HepG2 (cell line): ENCODE results near the gene MED13L. TPM values are rescaled to one million over a fixed set of nuclear protein-coding genes. Genes with fewer than 3 reads are reported as not detected.

Source experiments
- ESRRA ChIP-seq: sonication (generic); formaldehyde crosslinking; IDR thresholded peaks from 2 replicates; pipeline ENCODE4 v1.5.1; 2020; ENCODE audit warnings: mild to moderate bottlenecking, low read depth, missing genetic modification reagents
- ETV6 ChIP-seq: sonication (generic); formaldehyde crosslinking; conservative IDR thresholded peaks from 2 replicates; pipeline ENCODE4 v1.4.0; 2020; ENCODE audit warnings: missing genetic modification reagents
- FOXP4 ChIP-seq: sonication (generic); formaldehyde crosslinking; IDR thresholded peaks from 2 replicates; pipeline ENCODE4 v1.4.0; 2020; ENCODE audit warnings: missing genetic modification reagents
- HNF4G ChIP-seq, 2 experiments: sonication (generic) in 1 of 2; formaldehyde crosslinking in 1 of 2; IDR thresholded peaks; 2 replicates each; pipeline versions ENCODE4 v1.4.0 to v1.6.1; 2011 to 2020; ENCODE audit warnings: borderline replicate concordance in 2 of 2, low read depth in 2 of 2, mild to moderate bottlenecking in 2 of 2, low read length in 1 of 2, missing genetic modification reagents in 1 of 2, moderate library complexity in 1 of 2
- NCOA1 ChIP-seq: sonication (generic); formaldehyde crosslinking; IDR thresholded peaks from 2 replicates; pipeline ENCODE4 v1.9.0; 2021; ENCODE audit warnings: missing genetic modification reagents
- NRL ChIP-seq: sonication (generic); formaldehyde crosslinking; IDR thresholded peaks from 2 replicates; pipeline ENCODE4 v1.5.0; 2020; ENCODE audit warnings: missing genetic modification reagents, mild to moderate bottlenecking, moderate library complexity, borderline replicate concordance
- PAX8 ChIP-seq: sonication (generic); formaldehyde crosslinking; IDR thresholded peaks from 2 replicates; pipeline ENCODE4 v1.8.0; 2022; ENCODE audit warnings: mild to moderate bottlenecking, missing genetic modification reagents, borderline replicate concordance
- ZBTB4 ChIP-seq: sonication (generic); formaldehyde crosslinking; IDR thresholded peaks from 2 replicates; pipeline ENCODE4 v1.4.0; 2020; ENCODE audit warnings: missing genetic modification reagents, mild to moderate bottlenecking, borderline replicate concordance
- ZNF101 ChIP-seq: sonication (generic); formaldehyde crosslinking; IDR thresholded peaks from 2 replicates; pipeline ENCODE4 v1.4.0; 2020; ENCODE audit warnings: mild to moderate bottlenecking, low read depth, missing genetic modification reagents, borderline replicate concordance
- ZNF160 ChIP-seq: sonication (generic); formaldehyde crosslinking; IDR thresholded peaks from 2 replicates; pipeline ENCODE4 v1.8.0; 2022; ENCODE audit warnings: mild to moderate bottlenecking, inconsistent platforms, missing genetic modification reagents
- ZNF570 ChIP-seq: sonication (generic); formaldehyde crosslinking; IDR thresholded peaks from 2 replicates; pipeline ENCODE4 v1.4.0; 2020; ENCODE audit warnings: mild to moderate bottlenecking, missing genetic modification reagents, borderline replicate concordance
- ZNF616 ChIP-seq: sonication (generic); formaldehyde crosslinking; IDR thresholded peaks from 2 replicates; pipeline ENCODE4 v1.5.0; 2020; ENCODE audit warnings: low read depth, mild to moderate bottlenecking, missing genetic modification reagents
- ZNF841 ChIP-seq: sonication (generic); formaldehyde crosslinking; IDR thresholded peaks from 2 replicates; pipeline ENCODE4 v1.8.1; 2023; ENCODE audit warnings: missing genetic modification reagents, borderline replicate concordance
- ZNF883 ChIP-seq: sonication (generic); formaldehyde crosslinking; IDR thresholded peaks from 2 replicates; pipeline ENCODE4 v1.5.1; 2020; ENCODE audit warnings: mild to moderate bottlenecking, missing genetic modification reagents; ENCODE audit errors: not compliant biosample characterization
- ZSCAN12 ChIP-seq: sonication (generic); formaldehyde crosslinking; IDR thresholded peaks from 2 replicates; pipeline ENCODE4 v1.9.0; 2021; ENCODE audit warnings: mild to moderate bottlenecking, missing genetic modification reagents
- polyA plus RNA-seq, 8 experiments: library from polyadenylated mRNA; depleted of rRNA in 3 of 8; stranded (reverse) in 7 of 8; unstranded in 1 of 8; fragments of >200 nt; fragmentation: Illumina TruSeq in 4 of 8; extraction: Trizol in 4 of 8; gene quantifications; 2 replicates each; pipeline versions ENCODE4 v1.2.1 to v1.2.3, GENCODE V29; 2011 to 2016; ENCODE audit warnings: low read depth in 4 of 8, missing spikeins in 1 of 8, mixed read lengths in 1 of 8; ENCODE audit not compliant: insufficient read depth in 1 of 8
- total RNA-seq, 5 experiments: library from RNA; depleted of rRNA; stranded (reverse); fragments of >200 nt; fragmentation: Illumina TruSeq; extraction: Trizol; gene quantifications; 2 replicates each; pipeline ENCODE4 v1.2.3, GENCODE V29; 2016; ENCODE audit warnings: low read depth in 1 of 5
- TF ChIP-seq, protein P1 (sequence below): IDR thresholded peaks from 2 replicates; pipeline ENCODE4 v1.6.1; 2016; ENCODE audit warnings: missing compliant biosample characterization, missing genetic modification reagents, borderline replicate concordance
- TF ChIP-seq, protein P2 (sequence below): sonication (generic); formaldehyde crosslinking; IDR thresholded peaks from 2 replicates; pipeline ENCODE4 v1.9.0; 2022; ENCODE audit warnings: missing genetic modification reagents, mild to moderate bottlenecking, borderline replicate concordance
- TF ChIP-seq, protein P3 (sequence below): sonication (generic); formaldehyde crosslinking; IDR thresholded peaks from 2 replicates; pipeline ENCODE4 v1.8.0; 2022; ENCODE audit warnings: missing genetic modification reagents, mild to moderate bottlenecking, borderline replicate concordance

The MED13L gene
- total and polyA plus RNA-seq, 2 of the 13 experiments (the other 11 are each of a cell fraction or from before 2014, with no cell fraction given): 24.8 to 38.9 TPM

DNA sequence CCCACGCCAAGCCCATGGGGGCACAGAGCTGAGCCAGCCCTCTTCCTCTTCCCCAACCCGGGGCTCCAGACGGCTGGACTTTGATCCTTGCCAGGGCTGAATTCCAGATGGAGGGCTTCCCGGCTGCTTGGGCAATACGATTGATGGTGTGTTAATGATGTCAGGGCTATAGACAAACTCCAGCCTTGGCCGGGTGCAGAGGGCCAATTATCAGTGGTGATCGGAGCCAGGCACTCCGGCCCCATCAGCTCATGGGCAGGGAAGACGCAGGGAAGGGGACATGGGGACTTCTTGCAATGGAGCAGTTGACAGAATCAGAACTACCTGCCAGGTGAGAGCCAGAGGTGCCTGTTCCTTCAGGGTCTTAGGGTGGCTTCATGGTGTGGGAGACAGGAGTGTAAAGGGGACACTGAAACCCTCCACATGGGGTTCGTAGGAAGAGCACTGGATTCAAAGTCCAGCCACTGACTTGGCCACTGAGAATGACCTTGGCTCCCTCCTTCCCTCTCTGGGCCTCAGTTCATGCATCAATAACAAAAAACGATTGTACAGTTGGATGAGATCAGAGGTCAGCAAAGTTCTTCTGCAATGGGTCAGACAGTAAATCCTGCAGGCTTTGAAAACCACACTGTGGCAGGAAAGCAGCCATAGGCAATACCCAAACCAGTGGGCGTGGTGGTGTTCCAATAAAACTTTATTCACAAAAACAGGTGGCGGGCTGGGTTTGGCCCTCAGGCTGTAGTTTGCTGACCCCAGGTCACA, 333.7 kb downstream of the MED13L start (continued):
- no peak for TF ChIP-seq ZSCAN12
- TF ChIP-seq ZNF160 (CRISPR knock-in tag): no peak
- no peak for TF ChIP-seq ZNF883
- no peak for TF ChIP-seq ZNF570
- no peak for TF ChIP-seq NRL (CRISPR knock-in tag)
- no peak for TF ChIP-seq NCOA1 (CRISPR knock-in tag)
- no peak for TF ChIP-seq ZNF841
- TF ChIP-seq ETV6 (CRISPR knock-in tag): no peak
- TF ChIP-seq, protein P1, sequence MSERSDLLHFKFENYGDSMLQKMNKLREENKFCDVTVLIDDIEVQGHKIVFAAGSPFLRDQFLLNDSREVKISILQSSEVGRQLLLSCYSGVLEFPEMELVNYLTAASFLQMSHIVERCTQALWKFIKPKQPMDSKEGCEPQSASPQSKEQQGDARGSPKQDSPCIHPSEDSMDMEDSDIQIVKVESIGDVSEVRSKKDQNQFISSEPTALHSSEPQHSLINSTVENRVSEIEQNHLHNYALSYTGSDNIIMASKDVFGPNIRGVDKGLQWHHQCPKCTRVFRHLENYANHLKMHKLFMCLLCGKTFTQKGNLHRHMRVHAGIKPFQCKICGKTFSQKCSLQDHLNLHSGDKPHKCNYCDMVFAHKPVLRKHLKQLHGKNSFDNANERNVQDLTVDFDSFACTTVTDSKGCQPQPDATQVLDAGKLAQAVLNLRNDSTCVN (CRISPR knock-in tag): 0 out of 2 replicates have a peak, but pooled peaks have one; percentile 8
- no peak for TF ChIP-seq ZBTB4
- no peak for TF ChIP-seq FOXP4 (CRISPR knock-in tag)
- TF ChIP-seq ZNF101 (CRISPR knock-in tag): no peak
- no peak for TF ChIP-seq PAX8
- TF ChIP-seq, protein P2, sequence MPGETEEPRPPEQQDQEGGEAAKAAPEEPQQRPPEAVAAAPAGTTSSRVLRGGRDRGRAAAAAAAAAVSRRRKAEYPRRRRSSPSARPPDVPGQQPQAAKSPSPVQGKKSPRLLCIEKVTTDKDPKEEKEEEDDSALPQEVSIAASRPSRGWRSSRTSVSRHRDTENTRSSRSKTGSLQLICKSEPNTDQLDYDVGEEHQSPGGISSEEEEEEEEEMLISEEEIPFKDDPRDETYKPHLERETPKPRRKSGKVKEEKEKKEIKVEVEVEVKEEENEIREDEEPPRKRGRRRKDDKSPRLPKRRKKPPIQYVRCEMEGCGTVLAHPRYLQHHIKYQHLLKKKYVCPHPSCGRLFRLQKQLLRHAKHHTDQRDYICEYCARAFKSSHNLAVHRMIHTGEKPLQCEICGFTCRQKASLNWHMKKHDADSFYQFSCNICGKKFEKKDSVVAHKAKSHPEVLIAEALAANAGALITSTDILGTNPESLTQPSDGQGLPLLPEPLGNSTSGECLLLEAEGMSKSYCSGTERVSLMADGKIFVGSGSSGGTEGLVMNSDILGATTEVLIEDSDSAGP (CRISPR knock-in tag): peak; percentile 68; the same call in 1 of the 2 replicates
- TF ChIP-seq HNF4G (IDR thresholded peaks at IDR 0.05; ENCODE audit: borderline replicate concordance, low read depth, low read length): peak; percentile 71
- peak; percentile 31; the same call in 1 of the 2 replicates for TF ChIP-seq HNF4G (CRISPR knock-in tag; IDR thresholded peaks at IDR 0.05; ENCODE audit: borderline replicate concordance, low read depth)
- TF ChIP-seq ZNF616 (CRISPR knock-in tag): no peak
- peak; percentile 85 for TF ChIP-seq ESRRA
- TF ChIP-seq, protein P3, sequence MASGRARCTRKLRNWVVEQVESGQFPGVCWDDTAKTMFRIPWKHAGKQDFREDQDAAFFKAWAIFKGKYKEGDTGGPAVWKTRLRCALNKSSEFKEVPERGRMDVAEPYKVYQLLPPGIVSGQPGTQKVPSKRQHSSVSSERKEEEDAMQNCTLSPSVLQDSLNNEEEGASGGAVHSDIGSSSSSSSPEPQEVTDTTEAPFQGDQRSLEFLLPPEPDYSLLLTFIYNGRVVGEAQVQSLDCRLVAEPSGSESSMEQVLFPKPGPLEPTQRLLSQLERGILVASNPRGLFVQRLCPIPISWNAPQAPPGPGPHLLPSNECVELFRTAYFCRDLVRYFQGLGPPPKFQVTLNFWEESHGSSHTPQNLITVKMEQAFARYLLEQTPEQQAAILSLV (CRISPR knock-in tag): no peak
